ENCODE data around the gene MASP2. TPM values are rescaled to one million over a fixed set of nuclear protein-coding genes. Genes with fewer than 3 reads are reported as not detected.
"Not testable (repeated sequence)": the region's sequence is repeated elsewhere in the genome, so short reads cannot be mapped to it uniquely, and the experiment has no call there.

Gene MASP2
- total RNA-seq, 4 donors from 2014 or later, result not detected

DNA sequence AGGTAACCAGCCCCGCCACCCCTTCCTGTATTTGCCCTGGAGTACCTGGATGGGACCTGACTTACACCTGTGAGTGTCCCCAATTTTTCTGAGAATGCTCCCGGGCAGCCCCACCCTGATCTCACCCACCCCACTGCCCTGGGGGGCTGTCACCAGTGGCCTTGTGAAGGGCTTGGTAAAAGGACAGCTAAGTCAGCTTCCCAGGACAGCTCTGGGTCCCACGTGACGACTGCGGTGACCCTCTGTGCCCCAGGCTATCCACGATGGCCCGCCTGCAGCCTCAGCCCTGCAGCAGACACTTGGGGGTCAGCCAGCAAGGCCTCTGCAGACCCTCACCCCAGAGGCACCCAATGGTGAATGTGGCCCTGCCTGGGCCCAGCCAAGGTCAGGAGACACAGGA lies 7.1 kb upstream of the MASP2 start:
- TF ChIP-seq POLR2A (IDR thresholded peaks at IDR 0.05; ENCODE audit: low read depth), result no peak
- TF ChIP-seq, protein P1, sequence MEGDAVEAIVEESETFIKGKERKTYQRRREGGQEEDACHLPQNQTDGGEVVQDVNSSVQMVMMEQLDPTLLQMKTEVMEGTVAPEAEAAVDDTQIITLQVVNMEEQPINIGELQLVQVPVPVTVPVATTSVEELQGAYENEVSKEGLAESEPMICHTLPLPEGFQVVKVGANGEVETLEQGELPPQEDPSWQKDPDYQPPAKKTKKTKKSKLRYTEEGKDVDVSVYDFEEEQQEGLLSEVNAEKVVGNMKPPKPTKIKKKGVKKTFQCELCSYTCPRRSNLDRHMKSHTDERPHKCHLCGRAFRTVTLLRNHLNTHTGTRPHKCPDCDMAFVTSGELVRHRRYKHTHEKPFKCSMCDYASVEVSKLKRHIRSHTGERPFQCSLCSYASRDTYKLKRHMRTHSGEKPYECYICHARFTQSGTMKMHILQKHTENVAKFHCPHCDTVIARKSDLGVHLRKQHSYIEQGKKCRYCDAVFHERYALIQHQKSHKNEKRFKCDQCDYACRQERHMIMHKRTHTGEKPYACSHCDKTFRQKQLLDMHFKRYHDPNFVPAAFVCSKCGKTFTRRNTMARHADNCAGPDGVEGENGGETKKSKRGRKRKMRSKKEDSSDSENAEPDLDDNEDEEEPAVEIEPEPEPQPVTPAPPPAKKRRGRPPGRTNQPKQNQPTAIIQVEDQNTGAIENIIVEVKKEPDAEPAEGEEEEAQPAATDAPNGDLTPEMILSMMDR (IDR thresholded peaks at IDR 0.05), result no peak
- TF ChIP-seq POLR2AphosphoS5 (IDR thresholded peaks at IDR 0.05), result no peak
- TF ChIP-seq EP300 (IDR thresholded peaks at IDR 0.05), result no peak
- H3K4me1 ChIP-seq, result peaks cover 7 to 18% (median 13%) of the 10 kb centered on the region in 4 donors
- 83% methylated on average over 3 of the region's 7 CpGs for WGBS
- H3K27me3 ChIP-seq, result peaks cover 0 to 21% (median 0%) of the 10 kb centered on the region in 4 donors
- H3K36me3 ChIP-seq, result peaks cover 6 to 45% (median 36%) of the 10 kb centered on the region in 4 donors
- DNase-seq (ENCODE audit: extremely low spot score), result no peak
- H3K4me3 ChIP-seq, result no peak overlapping the region
- no peaks in the 10 kb centered on the region for H3K9me3 ChIP-seq
- intact Hi-C loops (cut with DNase I), result no loop called here
- no peak overlapping the region for H3K27ac ChIP-seq (replicated peaks in 1 of 4)

DNA sequence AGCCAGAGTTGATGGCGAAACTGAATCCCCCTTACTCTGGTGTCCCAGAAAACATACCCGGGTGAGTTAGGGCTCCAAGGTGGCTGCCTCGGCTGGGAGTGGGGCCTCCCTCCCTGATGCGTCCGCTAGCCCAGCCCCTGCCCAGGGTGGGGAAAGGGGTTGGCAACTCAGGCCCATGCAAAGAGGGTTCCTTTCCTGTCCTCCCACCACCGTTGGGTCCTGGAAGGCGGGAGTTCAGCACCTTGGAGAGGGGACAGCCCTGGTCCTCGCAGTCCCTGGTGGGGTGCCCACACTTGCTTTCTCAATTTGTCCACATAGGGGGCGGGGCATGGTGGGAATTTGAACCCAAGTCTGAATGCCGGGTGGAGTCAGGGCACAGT lies 6.7 kb upstream of the MASP2 start:
- no peak for DNase-seq (ENCODE audit: extremely low spot score)
- WGBS, result 64% methylated on average over 5 of the region's 10 CpGs
- Histone ChIP-seq H3K27me3 (peaks cover 0 to 21% (median 0%) of the 10 kb centered on the region in 4 donors), H3K27ac (replicated peaks in 1 of 4) (no peak overlapping the region), H3K36me3 (peaks cover 6 to 45% (median 36%) of the 10 kb centered on the region in 4 donors), H3K4me3 (no peak overlapping the region), H3K9me3 (no peaks in the 10 kb centered on the region), H3K4me1 (peaks cover 3 to 14% (median 9%) of the 10 kb centered on the region in 4 donors)
- intact Hi-C loops (cut with DNase I), result no loop called here
- TF ChIP-seq POLR2A (IDR thresholded peaks at IDR 0.05; ENCODE audit: low read depth) (no peak), EP300 (IDR thresholded peaks at IDR 0.05) (no peak), POLR2AphosphoS5 (IDR thresholded peaks at IDR 0.05) (no peak)
- TF ChIP-seq, protein P1 (IDR thresholded peaks at IDR 0.05), result no peak

DNA sequence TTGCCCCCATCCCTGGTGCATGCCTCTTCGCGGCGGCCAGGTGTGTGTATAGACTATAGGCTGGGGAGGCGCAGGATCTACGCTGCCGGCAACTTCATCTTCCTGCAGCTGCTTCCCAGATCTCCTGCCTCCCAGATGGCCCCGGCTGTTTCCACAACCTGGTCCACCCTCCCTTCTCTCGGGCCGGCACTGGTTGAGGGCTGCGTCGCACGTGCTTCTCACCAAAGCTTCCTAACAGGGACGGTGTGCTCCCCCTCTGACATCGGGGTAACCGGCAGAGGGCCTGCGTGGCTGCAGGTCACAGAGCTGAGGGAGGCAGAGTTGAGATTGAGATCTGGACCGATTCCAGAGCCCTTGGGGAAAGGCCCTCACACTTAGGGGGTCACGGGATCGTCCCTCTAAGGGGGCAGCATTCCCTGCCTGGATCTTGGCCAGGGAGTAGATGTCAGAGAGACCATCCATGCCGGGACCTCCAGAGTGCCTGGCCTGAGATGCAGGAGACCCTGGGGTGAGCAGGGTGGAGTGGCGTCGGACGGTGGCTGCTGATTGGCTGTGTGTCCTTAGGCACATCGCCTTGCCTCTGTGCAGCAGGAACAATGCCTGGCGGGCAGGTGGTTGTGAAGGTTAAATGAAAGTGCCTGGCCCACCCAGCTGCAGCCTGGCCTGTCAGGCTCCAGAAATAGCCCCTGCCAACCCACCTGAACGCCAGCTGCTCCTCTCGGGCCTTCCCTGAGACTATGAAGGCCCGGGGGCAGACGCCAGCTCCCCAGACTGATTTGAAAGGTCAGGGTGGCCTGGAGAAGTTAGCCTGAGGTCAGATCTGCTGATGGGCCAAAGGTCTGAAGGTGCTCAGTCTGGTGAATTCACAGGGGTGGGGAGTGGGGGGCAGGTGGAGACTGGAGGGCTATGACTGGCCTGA lies 6.1 kb upstream of the MASP2 start:
- TF ChIP-seq POLR2A (IDR thresholded peaks at IDR 0.05; ENCODE audit: low read depth) (no peak), POLR2AphosphoS5 (IDR thresholded peaks at IDR 0.05) (peak in 1 of 2 donors; percentile 17)
- WGBS, result 15% methylated on average over 12 of the region's 29 CpGs
- H3K4me1 ChIP-seq, result peaks cover 0 to 10% (median 4%) of the 10 kb centered on the region in 4 donors
- no peak overlapping the region for H3K4me3 ChIP-seq
- H3K36me3 ChIP-seq, result peaks cover 6 to 44% (median 36%) of the 10 kb centered on the region in 4 donors
- H3K27me3 ChIP-seq, result peaks cover 0 to 21% (median 0%) of the 10 kb centered on the region in 4 donors
- intact Hi-C loops (cut with DNase I), result no loop called here
- DNase-seq (ENCODE audit: extremely low spot score), result no peak
- H3K27ac ChIP-seq (replicated peaks in 1 of 4), result no peak overlapping the region
- H3K9me3 ChIP-seq, result no peaks in the 10 kb centered on the region

DNA sequence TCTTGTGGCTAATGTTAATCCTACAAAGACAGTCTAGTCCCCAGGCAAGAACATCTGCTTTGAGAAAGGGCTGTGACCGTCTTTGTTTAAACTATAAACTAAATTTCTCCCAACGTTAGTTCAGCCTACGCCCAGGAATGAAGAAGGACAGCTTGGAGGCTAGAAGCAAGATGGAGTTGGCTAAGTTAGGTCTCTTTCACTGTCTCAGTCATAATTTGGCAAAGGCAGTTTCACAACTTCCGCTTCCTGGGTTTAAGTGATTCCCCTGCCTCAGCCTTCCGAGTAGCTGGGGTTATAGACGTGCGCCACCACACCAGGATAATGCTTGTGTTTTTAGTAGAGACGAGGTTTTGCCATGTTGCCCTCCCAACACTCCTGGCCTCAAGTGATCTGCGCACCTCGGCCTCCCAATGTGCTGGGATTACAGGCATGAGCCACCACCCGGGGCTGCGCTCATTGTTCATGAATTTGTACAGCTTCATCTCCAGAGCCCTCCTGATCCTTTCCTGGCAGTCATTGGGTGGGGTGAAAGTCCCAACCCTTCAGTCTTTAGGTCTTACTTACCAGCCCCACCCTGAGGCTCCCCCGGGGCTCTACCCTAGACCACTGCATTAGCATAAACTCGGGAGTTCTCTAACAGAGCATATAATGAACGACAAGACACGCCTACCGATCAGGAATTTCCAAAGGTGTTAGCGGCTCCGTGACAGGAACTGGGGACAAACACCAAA lies 4.9 kb upstream of the MASP2 start:
- Histone ChIP-seq H3K27ac (replicated peaks in 1 of 4) (no peak overlapping the region), H3K4me1 (peaks cover 0 to 10% (median 4%) of the 10 kb centered on the region in 4 donors), H3K9me3 (no peaks in the 10 kb centered on the region), H3K27me3 (peaks cover 0 to 21% (median 0%) of the 10 kb centered on the region in 4 donors), H3K36me3 (peaks cover 6 to 33% (median 27%) of the 10 kb centered on the region in 4 donors), H3K4me3 (no peak overlapping the region)
- TF ChIP-seq, protein P1 (IDR thresholded peaks at IDR 0.05), result no peak
- TF ChIP-seq POLR2AphosphoS5 (IDR thresholded peaks at IDR 0.05) (no peak), EP300 (IDR thresholded peaks at IDR 0.05) (no peak), POLR2A (IDR thresholded peaks at IDR 0.05; ENCODE audit: low read depth) (no peak)
- WGBS, result 60% methylated on average over 19 of the region's 19 CpGs
- intact Hi-C loops (cut with DNase I), result no loop called here
- DNase-seq (ENCODE audit: extremely low spot score), result no peak

DNA sequence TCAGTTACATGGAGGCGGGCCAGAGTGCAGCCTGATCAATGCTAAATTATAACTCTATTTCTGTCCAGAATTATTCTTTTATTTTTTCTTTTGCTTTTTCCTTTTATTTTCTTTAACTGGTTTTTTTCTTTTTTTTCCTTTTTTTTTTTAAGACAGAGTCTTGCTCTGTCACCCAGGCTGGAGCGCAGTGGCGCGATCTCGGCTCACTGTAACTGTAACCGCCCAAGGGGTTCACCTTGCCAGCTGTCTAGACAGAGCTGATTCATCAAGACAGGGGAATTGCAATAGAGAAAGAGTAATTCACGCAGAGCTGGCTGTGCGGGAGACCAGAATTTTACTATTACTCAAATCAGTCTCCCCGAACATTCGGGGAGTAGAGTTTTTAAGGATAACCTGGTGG lies 4.1 kb upstream of the MASP2 start:
- H3K4me1 ChIP-seq; H3K4me3 ChIP-seq; DNase-seq (ENCODE audit: extremely low spot score); H3K9me3 ChIP-seq; H3K27ac ChIP-seq (replicated peaks in 1 of 4); intact Hi-C loops (cut with DNase I): not testable (repeated sequence)
- Histone ChIP-seq H3K36me3 (peaks cover 6 to 25% (median 19%) of the 10 kb centered on the region in 4 donors), H3K27me3 (peaks cover 0 to 21% (median 0%) of the 10 kb centered on the region in 4 donors)
- 75% methylated on average over 10 of the region's 10 CpGs for WGBS
